GM20000 (cell line): ENCODE results near the gene OR5V1.
"Not testable (repeated sequence)": the region's sequence is repeated elsewhere in the genome, so short reads cannot be mapped to it uniquely, and the experiment has no call there.

Experiments used
- DNase-seq: peaks from one replicate; pipeline ENCODE4 v3.0.0; 2012; ENCODE audit warnings: low spot score
- TF ChIP-seq, protein P1 (sequence below): IDR thresholded peaks from 2 replicates; pipeline ENCODE4 v1.5.1; 2012; ENCODE audit warnings: mild to moderate bottlenecking, control low read depth; ENCODE audit errors: extremely low read depth, missing control alignments

Gene OR5V1

DNA sequence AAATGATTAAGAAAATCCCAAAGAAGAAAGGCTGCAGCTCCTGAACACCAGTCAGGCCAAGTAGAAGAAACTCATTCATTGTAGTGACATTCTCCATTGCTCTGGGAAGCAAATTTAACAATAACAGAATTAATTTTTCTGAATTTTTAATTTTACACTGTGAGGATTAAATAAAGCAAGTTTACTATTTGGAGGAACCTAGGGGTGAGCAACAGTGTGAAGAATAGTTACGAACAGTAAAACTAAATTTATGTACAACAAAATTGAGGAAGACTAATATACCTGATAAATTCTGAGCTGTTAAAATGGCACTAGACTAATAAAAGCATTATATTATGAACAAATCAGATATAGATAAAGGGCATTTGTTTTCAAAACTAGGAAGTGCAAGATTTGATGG is 6.5 kb upstream of the OR5V1 start, which contains the start of gene OR12D3:
OR12D3 (minus strand) TSS at position 101 of the 400 bp plus-strand sequence; CDS start at position 97, 4 bp downstream.
- no peak for DNase-seq
- TF ChIP-seq, protein P1, sequence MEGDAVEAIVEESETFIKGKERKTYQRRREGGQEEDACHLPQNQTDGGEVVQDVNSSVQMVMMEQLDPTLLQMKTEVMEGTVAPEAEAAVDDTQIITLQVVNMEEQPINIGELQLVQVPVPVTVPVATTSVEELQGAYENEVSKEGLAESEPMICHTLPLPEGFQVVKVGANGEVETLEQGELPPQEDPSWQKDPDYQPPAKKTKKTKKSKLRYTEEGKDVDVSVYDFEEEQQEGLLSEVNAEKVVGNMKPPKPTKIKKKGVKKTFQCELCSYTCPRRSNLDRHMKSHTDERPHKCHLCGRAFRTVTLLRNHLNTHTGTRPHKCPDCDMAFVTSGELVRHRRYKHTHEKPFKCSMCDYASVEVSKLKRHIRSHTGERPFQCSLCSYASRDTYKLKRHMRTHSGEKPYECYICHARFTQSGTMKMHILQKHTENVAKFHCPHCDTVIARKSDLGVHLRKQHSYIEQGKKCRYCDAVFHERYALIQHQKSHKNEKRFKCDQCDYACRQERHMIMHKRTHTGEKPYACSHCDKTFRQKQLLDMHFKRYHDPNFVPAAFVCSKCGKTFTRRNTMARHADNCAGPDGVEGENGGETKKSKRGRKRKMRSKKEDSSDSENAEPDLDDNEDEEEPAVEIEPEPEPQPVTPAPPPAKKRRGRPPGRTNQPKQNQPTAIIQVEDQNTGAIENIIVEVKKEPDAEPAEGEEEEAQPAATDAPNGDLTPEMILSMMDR = no peak

DNA sequence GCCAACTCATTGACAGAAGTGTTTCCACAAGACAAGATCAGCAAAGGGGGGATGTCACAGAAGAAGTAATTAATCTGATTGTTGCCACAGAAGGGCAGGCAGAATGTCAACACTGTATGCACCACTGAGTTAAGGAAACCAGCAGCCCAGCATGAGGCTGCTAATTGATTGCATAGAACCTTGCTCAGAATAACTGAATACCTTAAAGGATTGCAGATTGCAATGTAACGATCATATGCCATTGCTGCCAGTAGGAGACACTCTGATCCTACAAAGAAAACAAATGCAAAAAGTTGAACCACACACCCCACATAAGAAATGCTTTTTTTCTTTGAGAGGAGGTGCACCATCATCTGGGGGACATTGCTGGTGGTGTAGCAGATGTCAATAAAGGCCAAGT is 13.1 kb downstream of the OR5V1 start:
- TF ChIP-seq, protein P1 = no peak
- DNase-seq = no peak

- no peak for DNase-seq
- TF ChIP-seq, protein P1 = no peak
Measured at GRCh38 chr6:29354980-29355379, 13.7 kb downstream of the OR5V1 start.

- DNase-seq = not testable (repeated sequence)
Measured at GRCh38 chr6:29349348-29349747, 19.3 kb downstream of the OR5V1 start.

DNA sequence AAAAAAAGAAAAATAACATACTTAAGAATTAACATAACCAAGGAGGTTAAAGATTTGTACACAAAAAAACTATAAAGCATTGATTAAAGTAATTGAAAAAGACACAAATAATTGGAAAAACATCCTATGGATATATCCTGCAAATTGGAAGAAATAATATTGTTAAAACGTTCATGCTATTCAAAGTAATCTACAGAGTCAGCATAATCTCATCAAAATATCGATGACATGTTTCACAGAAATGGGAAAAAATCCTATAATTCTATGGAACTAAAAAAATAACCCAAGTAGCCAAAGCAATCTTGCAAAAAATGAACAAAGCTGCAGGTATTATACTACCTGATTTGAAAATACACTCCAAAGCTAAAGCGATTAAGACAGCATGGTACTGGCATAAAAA is 23.3 kb downstream of the OR5V1 start:
- TF ChIP-seq, protein P1 = no peak
- DNase-seq = no peak

DNA sequence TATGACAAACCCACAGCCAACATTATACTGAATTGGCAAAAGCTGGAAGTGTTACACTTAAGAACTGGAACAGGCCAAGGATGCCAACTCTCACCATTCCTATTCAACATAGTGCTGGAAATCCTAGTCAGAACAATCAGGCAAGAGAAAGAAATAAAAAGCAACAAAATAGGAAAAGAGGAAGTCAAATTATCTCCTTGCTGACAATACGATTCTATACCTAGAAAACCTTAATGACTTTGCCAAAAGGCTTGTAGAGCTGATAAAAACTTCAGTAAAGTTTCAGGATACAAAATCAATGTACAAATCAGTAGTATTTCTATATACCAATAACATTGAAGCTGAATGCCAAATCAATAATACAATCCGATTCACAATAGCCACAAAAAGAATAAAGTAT is 32.4 kb downstream of the OR5V1 start:
- DNase-seq = no peak
- TF ChIP-seq, protein P1 = no peak

GRCh38 chr6:29332676-29333075 is 36.0 kb downstream of the OR5V1 start:
- TF ChIP-seq, protein P1 = no peak
- DNase-seq = no peak

DNA sequence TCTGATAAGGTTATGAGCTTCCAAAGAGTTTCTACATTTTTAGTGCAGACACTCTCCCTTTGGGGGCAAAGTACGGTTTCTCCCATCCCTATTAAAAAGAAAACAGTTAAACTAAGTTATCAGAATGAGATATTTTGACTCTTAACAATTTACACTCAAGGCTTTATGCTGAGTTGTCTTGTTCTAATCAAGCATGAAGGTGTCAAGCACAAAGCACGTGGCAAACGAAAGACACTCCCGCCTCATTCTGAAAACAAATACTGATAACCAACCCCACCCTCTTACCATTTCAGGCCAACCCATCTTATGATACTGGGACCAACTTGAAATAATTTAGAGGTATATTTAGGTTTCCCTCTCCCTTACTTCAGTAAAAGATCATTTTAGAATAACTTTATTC is 42.9 kb downstream of the OR5V1 start:
- TF ChIP-seq, protein P1 = no peak
- no peak for DNase-seq

- not testable (repeated sequence) for DNase-seq
Measured at GRCh38 chr6:29323332-29323731, 45.3 kb downstream of the OR5V1 start.
